Stimulated activated CD4-positive, alpha-beta T cell treated with anti-CD3 and anti-CD28 coated beads, Interleukin-2, amount 100 ng/mL, for 48 hours (primary cell): ENCODE data around the gene RLIM.
"Not testable (repeated sequence)": the region's sequence is repeated elsewhere in the genome, so short reads cannot be mapped to it uniquely, and the experiment has no call there.

Experiments used
- DNase-seq, 2 donors: peaks; one replicate each; pipeline ENCODE4 v3.0.0-alpha.2; 2020

RLIM gene

GRCh38 chrX:74614093-74614909 is at the start of gene RLIM:
Gene RLIM (minus strand): TSS chrX:74614624. CDS start chrX:74595977, 18,647 bp downstream.
- peak; percentile 73 to 78 for DNase-seq

GRCh38 chrX:74656079-74656745 is 41.8 kb upstream of the RLIM start:
- no peak for DNase-seq

GRCh38 chrX:74654953-74655352 is 40.5 kb upstream of the RLIM start:
- not testable (repeated sequence) for DNase-seq

- DNase-seq, result no peak
Observed at GRCh38 chrX:74636749-74637314, 22.4 kb upstream of the RLIM start.

- DNase-seq, result no peak
Observed at GRCh38 chrX:74613370-74614092, 893 bp downstream of the RLIM start.

GRCh38 chrX:74606799-74607198 is 7.6 kb downstream of the RLIM start:
- no peak for DNase-seq

- DNase-seq, result no peak
Observed at GRCh38 chrX:74606342-74606741, 8.1 kb downstream of the RLIM start.

GRCh38 chrX:74603040-74603439 is 11.4 kb downstream of the RLIM start:
- no peak for DNase-seq

- DNase-seq, result no peak
Observed at GRCh38 chrX:74602142-74602541, 12.3 kb downstream of the RLIM start.

- DNase-seq, result no peak
Observed at GRCh38 chrX:74593593-74593992, 20.8 kb downstream of the RLIM start.

GRCh38 chrX:74585766-74586165 is 28.7 kb downstream of the RLIM start:
- DNase-seq, result no peak

GRCh38 chrX:74579597-74580198 is 34.7 kb downstream of the RLIM start:
- no peak for DNase-seq

GRCh38 chrX:74578137-74578536 is 36.3 kb downstream of the RLIM start:
- no peak for DNase-seq

GRCh38 chrX:74557378-74557777 is 57.0 kb downstream of the RLIM start:
- DNase-seq, result no peak

- no peak for DNase-seq
Observed at GRCh38 chrX:74551934-74552333, 62.5 kb downstream of the RLIM start.

GRCh38 chrX:74550295-74550802 is 64.1 kb downstream of the RLIM start:
- DNase-seq, result peak; percentile 76 to 93

- DNase-seq, result no peak
Observed at GRCh38 chrX:74546984-74547383, 67.4 kb downstream of the RLIM start.

- no peak for DNase-seq
Observed at GRCh38 chrX:74545880-74546523, 68.4 kb downstream of the RLIM start.

- DNase-seq, result no peak
Observed at GRCh38 chrX:74540635-74541249, 73.7 kb downstream of the RLIM start.

- no peak for DNase-seq
Observed at GRCh38 chrX:74536832-74537371, 77.5 kb downstream of the RLIM start.

- DNase-seq, result peak in 1 of 2 donors; percentile 29
Observed at GRCh38 chrX:74536152-74536831, 78.1 kb downstream of the RLIM start.
